ENCODE measurements around the gene STIM2.

STIM2 gene

GRCh38 chr4:26911254-26911653 lies 50.6 kb downstream of the STIM2 start:
- Histone ChIP-seq H3K36me3 (ENCODE audit: control insufficient read depth in 5 of 5, insufficient read depth in 5 of 5, low read length in 5 of 5) (no peaks in the 10 kb centered on the region), H3K27ac (ENCODE audit: low read depth, low read length) (no peak overlapping the region), H3K27me3 (ENCODE audit: control insufficient read depth in 5 of 5, insufficient read depth in 4 of 5, low read length in 5 of 5) (no peaks in the 10 kb centered on the region)

DNA sequence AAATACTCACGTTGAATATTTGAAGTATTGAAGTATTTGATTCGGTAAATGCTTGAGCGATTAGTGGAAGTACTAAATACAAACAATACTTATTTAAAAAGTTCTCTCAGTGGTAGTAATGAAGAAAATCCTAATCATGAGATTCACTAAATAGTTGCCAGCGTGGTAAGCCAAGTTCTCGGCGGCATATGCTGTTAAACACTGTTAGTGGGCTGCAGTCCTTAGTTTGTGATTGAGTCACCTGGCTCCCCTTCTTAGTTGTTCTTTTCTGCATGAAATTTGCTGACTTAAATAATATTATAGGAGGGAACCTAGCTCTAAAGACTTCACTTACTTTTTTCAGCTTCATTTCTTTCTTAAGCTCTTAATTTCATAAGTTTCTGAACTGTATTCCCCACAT lies 51.4 kb downstream of the STIM2 start:
- Histone ChIP-seq H3K27me3 (ENCODE audit: control insufficient read depth in 5 of 5, insufficient read depth in 4 of 5, low read length in 5 of 5) (no peaks in the 10 kb centered on the region), H3K9ac (ENCODE audit: low read length in 5 of 5) (no peak overlapping the region), H3K4me1 (ENCODE audit: control insufficient read depth in 5 of 5, insufficient read depth in 5 of 5, low read length in 5 of 5) (peaks cover 0 to 21% (median 0%) of the 10 kb centered on the region in 5 donors), H3K9me3 (ENCODE audit: control insufficient read depth in 5 of 5, low read length in 5 of 5) (no peaks in the 10 kb centered on the region), H3K4me3 (ENCODE audit: low read depth in 1 of 5, low read length in 5 of 5) (no peak overlapping the region), H3K36me3 (ENCODE audit: control insufficient read depth in 5 of 5, insufficient read depth in 5 of 5, low read length in 5 of 5) (no peaks in the 10 kb centered on the region), H3K27ac (ENCODE audit: low read depth, low read length) (no peak overlapping the region)

More at GRCh38 chr4:26911254-26911653, 50.6 kb downstream of the STIM2 start:
- Histone ChIP-seq H3K9me3 (ENCODE audit: control insufficient read depth in 5 of 5, low read length in 5 of 5) (no peaks in the 10 kb centered on the region), H3K4me1 (ENCODE audit: control insufficient read depth in 5 of 5, insufficient read depth in 5 of 5, low read length in 5 of 5) (peaks cover 0 to 21% (median 0%) of the 10 kb centered on the region in 5 donors), H3K4me3 (ENCODE audit: low read depth in 1 of 5, low read length in 5 of 5) (no peak overlapping the region), H3K9ac (ENCODE audit: low read length in 5 of 5) (no peak overlapping the region)

DNA sequence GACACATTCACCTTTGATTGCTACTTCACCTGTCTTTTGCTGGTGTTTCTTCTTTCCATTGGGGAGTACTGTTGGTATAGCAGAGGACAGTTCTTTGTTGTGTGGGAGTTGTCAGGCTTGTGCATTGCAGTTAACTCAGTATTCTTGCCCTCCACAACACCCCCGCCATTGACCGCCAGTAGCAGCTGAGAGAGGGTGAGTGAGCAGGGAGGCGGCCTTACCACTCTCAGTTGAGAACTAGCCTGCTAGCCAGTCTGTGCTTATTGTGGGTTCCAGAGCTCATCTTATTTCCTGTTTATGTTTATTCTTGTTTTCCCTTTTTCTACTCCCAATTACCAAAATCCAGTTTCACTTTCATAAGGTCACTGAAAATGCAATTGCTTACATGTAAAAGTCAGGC lies 52.2 kb downstream of the STIM2 start:
- Histone ChIP-seq H3K27me3 (ENCODE audit: control insufficient read depth in 5 of 5, insufficient read depth in 4 of 5, low read length in 5 of 5) (no peaks in the 10 kb centered on the region), H3K4me3 (ENCODE audit: low read depth in 1 of 5, low read length in 5 of 5) (peak overlapping the region in 1 of 5 donors; percentile 9), H3K9ac (ENCODE audit: low read length in 5 of 5) (no peak overlapping the region), H3K27ac (ENCODE audit: low read depth, low read length) (no peak overlapping the region), H3K36me3 (ENCODE audit: control insufficient read depth in 5 of 5, insufficient read depth in 5 of 5, low read length in 5 of 5) (no peaks in the 10 kb centered on the region), H3K4me1 (ENCODE audit: control insufficient read depth in 5 of 5, insufficient read depth in 5 of 5, low read length in 5 of 5) (peaks cover 0 to 13% (median 0%) of the 10 kb centered on the region in 5 donors), H3K9me3 (ENCODE audit: control insufficient read depth in 5 of 5, low read length in 5 of 5) (no peaks in the 10 kb centered on the region)

- Histone ChIP-seq H3K9ac (ENCODE audit: low read length in 5 of 5) (no peak overlapping the region), H3K36me3 (ENCODE audit: control insufficient read depth in 5 of 5, insufficient read depth in 5 of 5, low read length in 5 of 5) (peaks cover 6 to 16% (median 14%) of the 10 kb centered on the region in 5 donors), H3K9me3 (ENCODE audit: control insufficient read depth in 5 of 5, low read length in 5 of 5) (no peaks in the 10 kb centered on the region), H3K27ac (ENCODE audit: low read depth, low read length) (no peak overlapping the region), H3K4me1 (ENCODE audit: control insufficient read depth in 5 of 5, insufficient read depth in 5 of 5, low read length in 5 of 5) (peaks cover 0 to 7% (median 0%) of the 10 kb centered on the region in 5 donors), H3K4me3 (ENCODE audit: low read depth in 1 of 5, low read length in 5 of 5) (no peak overlapping the region), H3K27me3 (ENCODE audit: control insufficient read depth in 5 of 5, insufficient read depth in 4 of 5, low read length in 5 of 5) (no peaks in the 10 kb centered on the region)
Observed at GRCh38 chr4:26916195-26916594, 55.6 kb downstream of the STIM2 start.

GRCh38 chr4:26930964-26931363 lies 70.3 kb downstream of the STIM2 start:
- H3K27me3 ChIP-seq (ENCODE audit: control insufficient read depth in 5 of 5, insufficient read depth in 4 of 5, low read length in 5 of 5): no peaks in the 10 kb centered on the region
- no peaks in the 10 kb centered on the region for H3K9me3 ChIP-seq (ENCODE audit: control insufficient read depth in 5 of 5, low read length in 5 of 5)
- no peak overlapping the region for H3K9ac ChIP-seq (ENCODE audit: low read length in 5 of 5)
- no peak overlapping the region for H3K27ac ChIP-seq (ENCODE audit: low read depth, low read length)
- H3K4me3 ChIP-seq (ENCODE audit: low read depth in 1 of 5, low read length in 5 of 5): no peak overlapping the region
- no peaks in the 10 kb centered on the region for H3K36me3 ChIP-seq (ENCODE audit: control insufficient read depth in 5 of 5, insufficient read depth in 5 of 5, low read length in 5 of 5)
- no peaks in the 10 kb centered on the region for H3K4me1 ChIP-seq (ENCODE audit: control insufficient read depth in 5 of 5, insufficient read depth in 5 of 5, low read length in 5 of 5)

GRCh38 chr4:26931451-26931850 lies 70.8 kb downstream of the STIM2 start:
- H3K27ac ChIP-seq (ENCODE audit: low read depth, low read length): no peak overlapping the region

DNA sequence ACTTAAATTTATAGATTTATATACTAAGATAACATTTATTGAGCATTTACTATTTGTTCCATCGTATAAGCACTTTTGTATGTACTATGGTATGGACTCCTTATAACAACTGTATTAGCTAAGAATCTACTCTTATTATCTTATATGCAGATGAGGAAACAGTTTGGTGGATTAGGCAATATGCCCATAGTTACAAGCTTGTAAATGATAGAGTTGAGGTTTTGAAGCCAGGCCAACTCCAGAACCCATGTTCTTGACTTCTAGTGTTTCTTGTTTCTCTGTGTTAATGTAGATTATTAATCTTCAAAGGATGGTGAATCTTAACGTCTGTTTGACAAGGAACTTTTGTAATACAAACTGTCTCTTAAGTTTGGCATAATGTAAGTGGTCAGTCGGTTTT lies 71.3 kb downstream of the STIM2 start:
- Histone ChIP-seq H3K4me1 (ENCODE audit: control insufficient read depth in 5 of 5, insufficient read depth in 5 of 5, low read length in 5 of 5) (no peaks in the 10 kb centered on the region), H3K9ac (ENCODE audit: low read length in 5 of 5) (no peak overlapping the region), H3K27me3 (ENCODE audit: control insufficient read depth in 5 of 5, insufficient read depth in 4 of 5, low read length in 5 of 5) (no peaks in the 10 kb centered on the region), H3K36me3 (ENCODE audit: control insufficient read depth in 5 of 5, insufficient read depth in 5 of 5, low read length in 5 of 5) (no peaks in the 10 kb centered on the region), H3K9me3 (ENCODE audit: control insufficient read depth in 5 of 5, low read length in 5 of 5) (no peaks in the 10 kb centered on the region), H3K4me3 (ENCODE audit: low read depth in 1 of 5, low read length in 5 of 5) (no peak overlapping the region), H3K27ac (ENCODE audit: low read depth, low read length) (no peak overlapping the region)

More at GRCh38 chr4:26931451-26931850, 70.8 kb downstream of the STIM2 start:
- H3K9me3 ChIP-seq (ENCODE audit: control insufficient read depth in 5 of 5, low read length in 5 of 5): no peaks in the 10 kb centered on the region
- H3K9ac ChIP-seq (ENCODE audit: low read length in 5 of 5): no peak overlapping the region
- no peaks in the 10 kb centered on the region for H3K27me3 ChIP-seq (ENCODE audit: control insufficient read depth in 5 of 5, insufficient read depth in 4 of 5, low read length in 5 of 5)
- no peak overlapping the region for H3K4me3 ChIP-seq (ENCODE audit: low read depth in 1 of 5, low read length in 5 of 5)
- H3K4me1 ChIP-seq (ENCODE audit: control insufficient read depth in 5 of 5, insufficient read depth in 5 of 5, low read length in 5 of 5): no peaks in the 10 kb centered on the region
- no peaks in the 10 kb centered on the region for H3K36me3 ChIP-seq (ENCODE audit: control insufficient read depth in 5 of 5, insufficient read depth in 5 of 5, low read length in 5 of 5)

GRCh38 chr4:26935397-26935796 lies 74.8 kb downstream of the STIM2 start:
- Histone ChIP-seq H3K9ac (ENCODE audit: low read length in 5 of 5) (no peak overlapping the region), H3K27ac (ENCODE audit: low read depth, low read length) (no peak overlapping the region), H3K36me3 (ENCODE audit: control insufficient read depth in 5 of 5, insufficient read depth in 5 of 5, low read length in 5 of 5) (no peaks in the 10 kb centered on the region), H3K4me1 (ENCODE audit: control insufficient read depth in 5 of 5, insufficient read depth in 5 of 5, low read length in 5 of 5) (no peaks in the 10 kb centered on the region), H3K9me3 (ENCODE audit: control insufficient read depth in 5 of 5, low read length in 5 of 5) (no peaks in the 10 kb centered on the region), H3K27me3 (ENCODE audit: control insufficient read depth in 5 of 5, insufficient read depth in 4 of 5, low read length in 5 of 5) (no peaks in the 10 kb centered on the region), H3K4me3 (ENCODE audit: low read depth in 1 of 5, low read length in 5 of 5) (no peak overlapping the region)

GRCh38 chr4:26936284-26937065 lies 75.8 kb downstream of the STIM2 start:
- no peaks in the 10 kb centered on the region for H3K4me1 ChIP-seq (ENCODE audit: control insufficient read depth in 5 of 5, insufficient read depth in 5 of 5, low read length in 5 of 5)
- H3K4me3 ChIP-seq (ENCODE audit: low read depth in 1 of 5, low read length in 5 of 5): no peak overlapping the region
- H3K27ac ChIP-seq (ENCODE audit: low read depth, low read length): peak overlapping the region; percentile 9
- no peaks in the 10 kb centered on the region for H3K9me3 ChIP-seq (ENCODE audit: control insufficient read depth in 5 of 5, low read length in 5 of 5)
- H3K27me3 ChIP-seq (ENCODE audit: control insufficient read depth in 5 of 5, insufficient read depth in 4 of 5, low read length in 5 of 5): no peaks in the 10 kb centered on the region
- no peak overlapping the region for H3K9ac ChIP-seq (ENCODE audit: low read length in 5 of 5)
- H3K36me3 ChIP-seq (ENCODE audit: control insufficient read depth in 5 of 5, insufficient read depth in 5 of 5, low read length in 5 of 5): no peaks in the 10 kb centered on the region

GRCh38 chr4:26937139-26937538 lies 76.5 kb downstream of the STIM2 start:
- Histone ChIP-seq H3K27ac (ENCODE audit: low read depth, low read length) (no peak overlapping the region), H3K4me3 (ENCODE audit: low read depth in 1 of 5, low read length in 5 of 5) (no peak overlapping the region), H3K27me3 (ENCODE audit: control insufficient read depth in 5 of 5, insufficient read depth in 4 of 5, low read length in 5 of 5) (no peaks in the 10 kb centered on the region), H3K4me1 (ENCODE audit: control insufficient read depth in 5 of 5, insufficient read depth in 5 of 5, low read length in 5 of 5) (no peaks in the 10 kb centered on the region), H3K36me3 (ENCODE audit: control insufficient read depth in 5 of 5, insufficient read depth in 5 of 5, low read length in 5 of 5) (no peaks in the 10 kb centered on the region), H3K9ac (ENCODE audit: low read length in 5 of 5) (no peak overlapping the region), H3K9me3 (ENCODE audit: control insufficient read depth in 5 of 5, low read length in 5 of 5) (no peaks in the 10 kb centered on the region)

Measured in subcutaneous abdominal adipose tissue (tissue), 5 donors.